Keratinocyte (primary cell): ENCODE measurements around the gene DNAH11. TPM values are rescaled to one million over a fixed set of nuclear protein-coding genes. Genes with fewer than 3 reads are reported as not detected.

Experiments
- DNase-seq: peaks from one replicate; pipeline ENCODE4 v3.0.0-alpha.2; 2011; ENCODE audit warnings: low read depth, missing footprints, low spot score
- FAIRE-seq: peaks from 2 replicates; lab custom pipeline; 2011; peaks lifted over from hg19 to GRCh38; lab: Jason Lieb, UNC
- H2AFZ ChIP-seq: 2 replicates; pipeline ENCODE4 v1.6.0; 2012; ENCODE audit warnings: low read length, control low read depth, inconsistent platforms; ENCODE audit not compliant: control insufficient read depth
- H3K27ac ChIP-seq: 2 replicates; pipeline ENCODE4 v1.5.1; 2011; ENCODE audit warnings: low read length; ENCODE audit not compliant: control insufficient read depth, insufficient read depth
- H3K27me3 ChIP-seq: 3 replicates; pipeline ENCODE4 v1.6.0; 2011; ENCODE audit warnings: low read length; ENCODE audit not compliant: control insufficient read depth, insufficient read depth; ENCODE audit errors: extremely low read depth
- H3K36me3 ChIP-seq, 2 experiments: 2 replicates in 1 of 2; 3 replicates in 1 of 2; pipeline ENCODE4 v1.5.1; 2011; ENCODE audit warnings: low read length in 2 of 2, mild to moderate bottlenecking in 1 of 2; ENCODE audit not compliant: control insufficient read depth in 2 of 2, insufficient read depth in 2 of 2; ENCODE audit errors: extremely low read depth in 1 of 2
- H3K4me1 ChIP-seq: 3 replicates; pipeline ENCODE4 v1.5.1; 2011; ENCODE audit warnings: low read length; ENCODE audit not compliant: control insufficient read depth, insufficient read depth; ENCODE audit errors: extremely low read depth
- H3K4me2 ChIP-seq: 3 replicates; pipeline ENCODE4 v1.6.0; 2011; ENCODE audit warnings: low read depth, low read length; ENCODE audit not compliant: control insufficient read depth, insufficient read depth; ENCODE audit errors: extremely low read depth
- H3K4me3 ChIP-seq, 3 experiments: fragments of 200-600 bp in 1 of 3; sonication (generic) in 1 of 3; 2 replicates in 2 of 3; 3 replicates in 1 of 3; pipeline ENCODE4 v1.5.1; 2011 to 2016; ENCODE audit warnings: low read length in 3 of 3, mild to moderate bottlenecking in 3 of 3, control low read depth in 2 of 3, inconsistent platforms in 1 of 3, low read depth in 1 of 3, mixed read lengths in 1 of 3, mixed run types in 1 of 3, moderate library complexity in 1 of 3; ENCODE audit not compliant: control insufficient read depth in 2 of 3, insufficient read depth in 2 of 3; ENCODE audit errors: extremely low read depth in 1 of 3
- H3K79me2 ChIP-seq: 2 replicates; pipeline ENCODE4 v1.6.0; 2012; ENCODE audit warnings: low read length; ENCODE audit not compliant: control insufficient read depth, insufficient read depth
- H3K9ac ChIP-seq: 3 replicates; pipeline ENCODE4 v1.6.0; 2011; ENCODE audit warnings: low read length; ENCODE audit not compliant: control insufficient read depth, insufficient read depth; ENCODE audit errors: extremely low read depth
- H3K9me1 ChIP-seq: 3 replicates; pipeline ENCODE4 v1.6.0; 2011; ENCODE audit warnings: low read length; ENCODE audit not compliant: control insufficient read depth, insufficient read depth; ENCODE audit errors: extremely low read depth
- H3K9me3 ChIP-seq: 2 replicates; pipeline ENCODE4 v1.5.1; 2012; ENCODE audit warnings: low read depth, low read length; ENCODE audit not compliant: control insufficient read depth
- H4K20me1 ChIP-seq: 3 replicates; pipeline ENCODE4 v1.6.0; 2011; ENCODE audit warnings: low read length; ENCODE audit not compliant: control insufficient read depth, insufficient read depth; ENCODE audit errors: extremely low read depth
- CTCF ChIP-seq, 3 experiments: IDR thresholded peaks in 1 of 3; conservative IDR thresholded peaks in 1 of 3; optimal IDR thresholded peaks in 1 of 3; 2 replicates in 2 of 3; 3 replicates in 1 of 3; pipeline versions ENCODE3 to v1.5.1; 2011; ENCODE audit warnings: low read length in 3 of 3, mild to moderate bottlenecking in 3 of 3, moderate library complexity in 2 of 3, control low read depth in 1 of 3, inconsistent platforms in 1 of 3; ENCODE audit not compliant: insufficient read depth in 2 of 3; ENCODE audit errors: extremely low read depth in 1 of 3
- EZH2 ChIP-seq: IDR thresholded peaks from one replicate; pipeline ENCODE4 v1.6.1; 2012; ENCODE audit warnings: inconsistent platforms, mild to moderate bottlenecking, low read length, moderate library complexity
- dilution Hi-C: fragments of 300-500 bp; cut with MboI; formaldehyde crosslinking; loops from one replicate; pipeline ENCODE4 v1.7.0; 2020; ENCODE audit warnings: low sequenced_read_pairs; ENCODE audit not compliant: extremely low pct_ligation_motif_present
- polyA plus RNA-seq, 5 experiments: library from polyadenylated mRNA; depleted of rRNA in 3 of 5; stranded (reverse) in 3 of 5; stranded (forward) in 1 of 5; unstranded in 1 of 5; fragments of >200 nt; gene quantifications; 1 replicate in 1 of 5; 2 replicates in 3 of 5; 3 replicates in 1 of 5; pipeline versions ENCODE4 v1.2.1 to v1.2.3, GENCODE V29; 2011 to 2012; ENCODE audit warnings: missing spikeins in 2 of 5, low read depth in 1 of 5, low replicate concordance in 1 of 5

DNAH11 gene
- polyA plus RNA-seq, 1 donor (not counting 4 experiments of a cell fraction or from before 2014, with no cell fraction given), result 0.21 TPM

GRCh38 chr7:21508538-21508937 is 34.3 kb upstream of the DNAH11 start:
- H3K4me1 ChIP-seq, result no peaks in the 10 kb centered on the region
- H3K36me3 ChIP-seq, result no peaks in the 10 kb centered on the region
- H2AFZ ChIP-seq, result no peak overlapping the region
- H3K27me3 ChIP-seq, result no peaks in the 10 kb centered on the region
- H3K27ac ChIP-seq, result no peak overlapping the region
- no peaks in the 10 kb centered on the region for H3K9me3 ChIP-seq
- no peak overlapping the region for H3K9ac ChIP-seq
- H3K9me1 ChIP-seq, result no peaks in the 10 kb centered on the region
- DNase-seq (no peak), FAIRE-seq (no peak)
- H3K79me2 ChIP-seq, result no peaks in the 10 kb centered on the region
- no peak overlapping the region for H3K4me2 ChIP-seq
- dilution Hi-C loops, result no loop called here
- no peak for TF ChIP-seq CTCF (optimal IDR thresholded peaks at IDR 0.05 in 1 of 3, IDR thresholded peaks at IDR 0.05 in 1 of 3, conservative IDR thresholded peaks at IDR 0.05 in 1 of 3; ENCODE audit: extremely low read depth in 1 of 3, insufficient read depth in 2 of 3, low read length in 3 of 3)
- no peak for TF ChIP-seq EZH2
- H4K20me1 ChIP-seq, result no peaks in the 10 kb centered on the region
- H3K4me3 ChIP-seq, result no peak overlapping the region

GRCh38 chr7:21514062-21514461 is 28.8 kb upstream of the DNAH11 start:
- DNase-seq (no peak), FAIRE-seq (no peak)
- TF ChIP-seq CTCF (optimal IDR thresholded peaks at IDR 0.05 in 1 of 3, IDR thresholded peaks at IDR 0.05 in 1 of 3, conservative IDR thresholded peaks at IDR 0.05 in 1 of 3; ENCODE audit: extremely low read depth in 1 of 3, insufficient read depth in 2 of 3, low read length in 3 of 3), result no peak
- TF ChIP-seq EZH2, result no peak
- Histone ChIP-seq H3K9ac (no peak overlapping the region), H3K9me3 (no peaks in the 10 kb centered on the region), H4K20me1 (no peaks in the 10 kb centered on the region), H3K4me1 (no peaks in the 10 kb centered on the region), H3K27ac (no peak overlapping the region), H3K4me3 (no peak overlapping the region), H3K36me3 (no peaks in the 10 kb centered on the region), H3K4me2 (no peak overlapping the region), H2AFZ (no peak overlapping the region), H3K9me1 (no peaks in the 10 kb centered on the region), H3K79me2 (no peaks in the 10 kb centered on the region), H3K27me3 (no peaks in the 10 kb centered on the region)
- dilution Hi-C loops, result no loop called here
